ENCODE results near the gene NTRK3.

Gene NTRK3

GRCh38 chr15:88267720-88268119 lies 11.2 kb upstream of the NTRK3 start:
- Histone ChIP-seq H3K9ac (ENCODE audit: low read length) (no peak overlapping the region), H2AK5ac (ENCODE audit: low read length) (no peak overlapping the region), H3K4me2 (ENCODE audit: low read length) (no peak overlapping the region), H2BK120ac (ENCODE audit: insufficient read depth, low read length, poor library complexity) (no peak overlapping the region), H3K4me3 (ENCODE audit: low read depth, low read length) (no peak overlapping the region), H3K79me2 (ENCODE audit: control insufficient read depth, insufficient read depth, low read length, poor library complexity) (no peaks in the 10 kb centered on the region), H3K4ac (ENCODE audit: low read depth, low read length) (no peak overlapping the region), H4K91ac (ENCODE audit: low read depth, low read length) (no peak overlapping the region), H2BK5ac (ENCODE audit: low read depth, low read length, poor library complexity) (no peak overlapping the region), H2AFZ (ENCODE audit: insufficient read depth, low read length, poor library complexity) (no peak overlapping the region), H3K27ac (ENCODE audit: low read depth, low read length) (no peak overlapping the region), H4K12ac (ENCODE audit: low read depth, low read length) (no peak overlapping the region), H2BK12ac (ENCODE audit: low read length) (no peak overlapping the region), H4K8ac (ENCODE audit: low read depth, low read length) (no peak overlapping the region), H3K18ac (ENCODE audit: low read length) (no peak overlapping the region), H3K4me1 (ENCODE audit: control insufficient read depth in 1 of 2, insufficient read depth in 2 of 2, low read length in 2 of 2) (no peaks in the 10 kb centered on the region), H3K27me3 (ENCODE audit: insufficient read depth, low read length) (no peaks in the 10 kb centered on the region), H3K79me1 (ENCODE audit: low read length) (no peaks in the 10 kb centered on the region), H3K36me3 (ENCODE audit: control insufficient read depth in 1 of 2, insufficient read depth in 2 of 2, low read length in 2 of 2) (no peaks in the 10 kb centered on the region), H3K9me3 (ENCODE audit: insufficient read depth, low read depth, low read length) (peaks cover 1% of the 10 kb centered on the region), H3K23ac (ENCODE audit: low read length) (no peak overlapping the region), H3K14ac (ENCODE audit: low read length) (no peak overlapping the region)
- no CpG with 5 or more reads among the region's 5 CpGs for WGBS (ENCODE audit: extremely low coverage, insufficient coverage, insufficient read length)
- no peak for DNase-seq

GRCh38 chr15:88266170-88266569 lies 9.6 kb upstream of the NTRK3 start:
- Histone ChIP-seq H3K9me3 (ENCODE audit: insufficient read depth, low read depth, low read length) (no peaks in the 10 kb centered on the region), H3K36me3 (ENCODE audit: control insufficient read depth in 1 of 2, insufficient read depth in 2 of 2, low read length in 2 of 2) (no peaks in the 10 kb centered on the region), H2AK5ac (ENCODE audit: low read length) (no peak overlapping the region), H3K27me3 (ENCODE audit: insufficient read depth, low read length) (no peaks in the 10 kb centered on the region), H3K23ac (ENCODE audit: low read length) (no peak overlapping the region), H2AFZ (ENCODE audit: insufficient read depth, low read length, poor library complexity) (no peak overlapping the region), H3K79me2 (ENCODE audit: control insufficient read depth, insufficient read depth, low read length, poor library complexity) (no peaks in the 10 kb centered on the region), H4K8ac (ENCODE audit: low read depth, low read length) (no peak overlapping the region), H3K9ac (ENCODE audit: low read length) (no peak overlapping the region), H2BK12ac (ENCODE audit: low read length) (no peak overlapping the region), H3K4me1 (ENCODE audit: control insufficient read depth in 1 of 2, insufficient read depth in 2 of 2, low read length in 2 of 2) (no peaks in the 10 kb centered on the region), H3K27ac (ENCODE audit: low read depth, low read length) (no peak overlapping the region), H3K14ac (ENCODE audit: low read length) (no peak overlapping the region), H2BK5ac (ENCODE audit: low read depth, low read length, poor library complexity) (no peak overlapping the region), H3K4me3 (ENCODE audit: low read depth, low read length) (no peak overlapping the region), H4K12ac (ENCODE audit: low read depth, low read length) (no peak overlapping the region), H2BK120ac (ENCODE audit: insufficient read depth, low read length, poor library complexity) (no peak overlapping the region), H3K4me2 (ENCODE audit: low read length) (no peak overlapping the region), H3K79me1 (ENCODE audit: low read length) (no peaks in the 10 kb centered on the region), H3K4ac (ENCODE audit: low read depth, low read length) (no peak overlapping the region), H3K18ac (ENCODE audit: low read length) (no peak overlapping the region), H4K91ac (ENCODE audit: low read depth, low read length) (no peak overlapping the region)
- DNase-seq = no peak
- no CpG with 5 or more reads among the region's 10 CpGs for WGBS (ENCODE audit: extremely low coverage, insufficient coverage, insufficient read length)

GRCh38 chr15:88264622-88265021 lies 8.1 kb upstream of the NTRK3 start:
- no peak overlapping the region for H2BK12ac ChIP-seq (ENCODE audit: low read length)
- no peak overlapping the region for H3K27ac ChIP-seq (ENCODE audit: low read depth, low read length)
- no peaks in the 10 kb centered on the region for H3K27me3 ChIP-seq (ENCODE audit: insufficient read depth, low read length)
- no peak overlapping the region for H3K4ac ChIP-seq (ENCODE audit: low read depth, low read length)
- H3K36me3 ChIP-seq (ENCODE audit: control insufficient read depth in 1 of 2, insufficient read depth in 2 of 2, low read length in 2 of 2) = no peaks in the 10 kb centered on the region
- no peak overlapping the region for H4K91ac ChIP-seq (ENCODE audit: low read depth, low read length)
- no peak overlapping the region for H3K9ac ChIP-seq (ENCODE audit: low read length)
- no peak overlapping the region for H4K12ac ChIP-seq (ENCODE audit: low read depth, low read length)
- H3K79me2 ChIP-seq (ENCODE audit: control insufficient read depth, insufficient read depth, low read length, poor library complexity) = no peaks in the 10 kb centered on the region
- H3K9me3 ChIP-seq (ENCODE audit: insufficient read depth, low read depth, low read length) = no peaks in the 10 kb centered on the region
- H3K79me1 ChIP-seq (ENCODE audit: low read length) = no peaks in the 10 kb centered on the region
- no peak overlapping the region for H3K4me2 ChIP-seq (ENCODE audit: low read length)
- H3K23ac ChIP-seq (ENCODE audit: low read length) = no peak overlapping the region
- no peak for DNase-seq
- H3K4me3 ChIP-seq (ENCODE audit: low read depth, low read length) = no peak overlapping the region
- H3K4me1 ChIP-seq (ENCODE audit: control insufficient read depth in 1 of 2, insufficient read depth in 2 of 2, low read length in 2 of 2) = no peaks in the 10 kb centered on the region
- H2AK5ac ChIP-seq (ENCODE audit: low read length) = no peak overlapping the region
- no peak overlapping the region for H2AFZ ChIP-seq (ENCODE audit: insufficient read depth, low read length, poor library complexity)
- H4K8ac ChIP-seq (ENCODE audit: low read depth, low read length) = no peak overlapping the region
- H2BK120ac ChIP-seq (ENCODE audit: insufficient read depth, low read length, poor library complexity) = no peak overlapping the region
- H3K18ac ChIP-seq (ENCODE audit: low read length) = no peak overlapping the region
- WGBS (ENCODE audit: extremely low coverage, insufficient coverage, insufficient read length) = no CpG with 5 or more reads among the region's 4 CpGs
- no peak overlapping the region for H2BK5ac ChIP-seq (ENCODE audit: low read depth, low read length, poor library complexity)
- no peak overlapping the region for H3K14ac ChIP-seq (ENCODE audit: low read length)

- DNase-seq = no peak
- H3K9me3 ChIP-seq (ENCODE audit: insufficient read depth, low read depth, low read length) = peaks cover 2% of the 10 kb centered on the region
- H3K4ac ChIP-seq (ENCODE audit: low read depth, low read length) = no peak overlapping the region
- WGBS (ENCODE audit: extremely low coverage, insufficient coverage, insufficient read length) = no CpG with 5 or more reads among the region's 5 CpGs
- no peak overlapping the region for H4K12ac ChIP-seq (ENCODE audit: low read depth, low read length)
- peaks cover 16% of the 10 kb centered on the region for H3K27me3 ChIP-seq (ENCODE audit: insufficient read depth, low read length)
- H2AK5ac ChIP-seq (ENCODE audit: low read length) = no peak overlapping the region
- no peaks in the 10 kb centered on the region for H3K36me3 ChIP-seq (ENCODE audit: control insufficient read depth in 1 of 2, insufficient read depth in 2 of 2, low read length in 2 of 2)
- no peak overlapping the region for H3K9ac ChIP-seq (ENCODE audit: low read length)
- H4K8ac ChIP-seq (ENCODE audit: low read depth, low read length) = no peak overlapping the region
- H3K23ac ChIP-seq (ENCODE audit: low read length) = no peak overlapping the region
- no peak overlapping the region for H3K27ac ChIP-seq (ENCODE audit: low read depth, low read length)
- no peak overlapping the region for H2BK5ac ChIP-seq (ENCODE audit: low read depth, low read length, poor library complexity)
- H3K4me1 ChIP-seq (ENCODE audit: control insufficient read depth in 1 of 2, insufficient read depth in 2 of 2, low read length in 2 of 2) = peaks cover 0 to 8% of the 10 kb centered on the region in 2 experiments
- no peak overlapping the region for H3K4me2 ChIP-seq (ENCODE audit: low read length)
- no peak overlapping the region for H4K91ac ChIP-seq (ENCODE audit: low read depth, low read length)
- no peak overlapping the region for H3K4me3 ChIP-seq (ENCODE audit: low read depth, low read length)
- H2AFZ ChIP-seq (ENCODE audit: insufficient read depth, low read length, poor library complexity) = no peak overlapping the region
- H3K79me1 ChIP-seq (ENCODE audit: low read length) = no peaks in the 10 kb centered on the region
- H3K18ac ChIP-seq (ENCODE audit: low read length) = no peak overlapping the region
- H3K79me2 ChIP-seq (ENCODE audit: control insufficient read depth, insufficient read depth, low read length, poor library complexity) = no peaks in the 10 kb centered on the region
- no peak overlapping the region for H2BK120ac ChIP-seq (ENCODE audit: insufficient read depth, low read length, poor library complexity)
- H2BK12ac ChIP-seq (ENCODE audit: low read length) = no peak overlapping the region
- H3K14ac ChIP-seq (ENCODE audit: low read length) = no peak overlapping the region
These were observed 5.5 kb upstream of the NTRK3 start for GRCh38 chr15:88262064-88262463.

All from trophoblast cell (in vitro differentiated cells and primary cell).